ENCODE measurements around the gene SLC26A11.

DNA sequence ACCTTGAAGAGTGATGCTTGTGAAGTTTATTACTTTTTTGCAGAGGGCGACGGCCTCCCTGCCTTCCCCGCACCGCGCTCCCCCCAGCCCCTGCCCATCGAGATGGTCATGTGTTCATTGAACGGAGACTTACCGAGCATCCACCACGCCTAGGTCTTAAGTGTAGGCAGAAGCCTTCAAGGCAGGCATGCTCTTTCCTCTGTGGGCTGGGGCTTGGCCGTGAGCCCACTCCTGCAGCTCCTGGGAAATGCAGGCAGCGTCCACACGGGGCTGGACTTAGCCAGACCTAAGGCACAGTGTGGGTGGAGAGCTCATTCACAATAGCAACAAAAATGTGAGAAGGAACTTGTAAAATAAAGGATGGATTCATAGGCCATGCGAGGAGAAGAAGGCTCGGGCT is 59.7 kb downstream of the SLC26A11 start:
- TF ChIP-seq, protein P1, sequence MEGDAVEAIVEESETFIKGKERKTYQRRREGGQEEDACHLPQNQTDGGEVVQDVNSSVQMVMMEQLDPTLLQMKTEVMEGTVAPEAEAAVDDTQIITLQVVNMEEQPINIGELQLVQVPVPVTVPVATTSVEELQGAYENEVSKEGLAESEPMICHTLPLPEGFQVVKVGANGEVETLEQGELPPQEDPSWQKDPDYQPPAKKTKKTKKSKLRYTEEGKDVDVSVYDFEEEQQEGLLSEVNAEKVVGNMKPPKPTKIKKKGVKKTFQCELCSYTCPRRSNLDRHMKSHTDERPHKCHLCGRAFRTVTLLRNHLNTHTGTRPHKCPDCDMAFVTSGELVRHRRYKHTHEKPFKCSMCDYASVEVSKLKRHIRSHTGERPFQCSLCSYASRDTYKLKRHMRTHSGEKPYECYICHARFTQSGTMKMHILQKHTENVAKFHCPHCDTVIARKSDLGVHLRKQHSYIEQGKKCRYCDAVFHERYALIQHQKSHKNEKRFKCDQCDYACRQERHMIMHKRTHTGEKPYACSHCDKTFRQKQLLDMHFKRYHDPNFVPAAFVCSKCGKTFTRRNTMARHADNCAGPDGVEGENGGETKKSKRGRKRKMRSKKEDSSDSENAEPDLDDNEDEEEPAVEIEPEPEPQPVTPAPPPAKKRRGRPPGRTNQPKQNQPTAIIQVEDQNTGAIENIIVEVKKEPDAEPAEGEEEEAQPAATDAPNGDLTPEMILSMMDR (IDR thresholded peaks at IDR 0.05) = peak in 2 of 3 experiments; percentile 17 to 31
- TF ChIP-seq POLR2A (IDR thresholded peaks at IDR 0.05; ENCODE audit: low read depth) = no peak

Measured in esophagus muscularis mucosa (tissue), 3 donors.